GM21528 (cell line): Measurements from ENCODE around the gene P2RY6.

ENCODE experiments used
- ATAC-seq: cut with Tn5 transposase; IDR thresholded peaks from one replicate; pipeline ENCODE4 v1.9.1; 2021; ENCODE audit warnings: mild to moderate bottlenecking, moderate library complexity; ENCODE audit not compliant: unreplicated experiment, low FRiP score

The P2RY6 gene

DNA sequence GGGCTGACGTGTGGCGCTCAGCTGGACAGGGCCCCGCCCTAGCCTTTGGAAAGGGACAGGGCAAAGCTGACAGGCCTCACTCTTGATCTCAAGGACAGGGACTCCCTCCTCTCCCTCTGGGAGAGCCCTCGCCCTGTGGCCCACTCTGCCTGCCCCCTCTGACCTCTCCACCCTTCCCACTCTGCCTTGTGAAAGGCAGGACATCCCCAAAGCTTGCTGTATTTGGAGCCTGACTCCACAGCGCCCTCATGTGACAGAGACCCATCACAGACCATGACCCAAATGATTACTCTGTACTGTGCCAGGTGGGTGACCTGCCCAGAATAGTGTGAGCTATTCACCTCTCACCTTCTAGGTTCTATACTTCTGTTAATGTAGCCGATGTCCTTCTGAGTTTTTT, 35.3 kb upstream of the P2RY6 start:
- ATAC-seq, result no peak

GRCh38 chr11:73237471-73238290, 34.5 kb upstream of the P2RY6 start:
- no peak for ATAC-seq

DNA sequence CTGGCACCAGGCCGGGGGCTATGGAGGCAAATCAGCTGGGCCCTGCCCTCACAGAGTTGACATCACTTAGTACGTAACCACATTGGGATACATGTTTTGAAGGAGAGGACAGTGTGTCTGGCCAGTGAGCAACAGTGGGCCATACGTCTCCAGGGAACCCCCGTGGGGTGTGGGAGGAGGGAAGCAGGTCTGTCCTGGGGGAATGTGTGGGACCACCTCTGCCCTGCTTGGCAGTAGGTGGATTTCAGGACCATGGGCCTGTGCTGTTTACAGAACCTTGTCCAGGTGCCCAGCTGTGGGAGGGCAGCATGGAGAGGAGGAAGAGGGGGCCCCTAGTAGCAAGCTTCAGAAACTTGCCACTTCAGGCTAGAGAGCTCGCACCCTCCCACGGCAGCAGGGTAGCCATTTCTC, 33.0 kb upstream of the P2RY6 start:
- no peak for ATAC-seq

GRCh38 chr11:73239571-73240189, 32.5 kb upstream of the P2RY6 start:
- ATAC-seq, result no peak

DNA sequence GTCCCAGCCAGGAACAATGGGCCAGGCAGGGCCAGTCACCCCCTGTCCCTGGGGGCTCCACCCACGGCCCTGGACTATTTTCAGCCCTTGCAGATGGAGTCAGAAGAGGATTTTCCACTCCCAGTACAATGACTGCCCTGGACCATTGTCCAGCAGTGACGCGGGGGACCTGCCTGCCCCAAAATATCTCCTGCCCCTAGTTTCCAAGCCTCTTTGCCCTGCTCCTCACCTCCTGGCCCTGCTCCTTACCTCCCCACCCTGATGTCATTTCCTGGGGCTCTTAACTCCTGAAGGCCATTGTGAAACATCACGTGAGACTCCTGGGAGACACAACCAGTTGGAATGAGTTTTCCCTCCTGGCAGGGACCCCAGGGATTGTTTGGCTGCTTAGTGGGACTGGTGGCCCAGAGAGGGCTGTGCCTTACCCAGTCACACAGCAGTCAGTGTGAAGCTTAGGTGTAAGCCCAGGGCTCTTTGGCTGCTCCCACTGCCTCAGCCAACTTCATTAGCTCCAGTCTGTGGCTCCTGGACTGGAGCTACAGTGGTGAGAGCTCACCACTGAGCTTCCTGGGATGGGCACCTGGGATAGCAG, 31.9 kb upstream of the P2RY6 start:
- no peak for ATAC-seq

GRCh38 chr11:73241300-73241699, 30.8 kb upstream of the P2RY6 start:
- no peak for ATAC-seq

GRCh38 chr11:73242251-73243092, 29.7 kb upstream of the P2RY6 start:
- ATAC-seq, result no peak

DNA sequence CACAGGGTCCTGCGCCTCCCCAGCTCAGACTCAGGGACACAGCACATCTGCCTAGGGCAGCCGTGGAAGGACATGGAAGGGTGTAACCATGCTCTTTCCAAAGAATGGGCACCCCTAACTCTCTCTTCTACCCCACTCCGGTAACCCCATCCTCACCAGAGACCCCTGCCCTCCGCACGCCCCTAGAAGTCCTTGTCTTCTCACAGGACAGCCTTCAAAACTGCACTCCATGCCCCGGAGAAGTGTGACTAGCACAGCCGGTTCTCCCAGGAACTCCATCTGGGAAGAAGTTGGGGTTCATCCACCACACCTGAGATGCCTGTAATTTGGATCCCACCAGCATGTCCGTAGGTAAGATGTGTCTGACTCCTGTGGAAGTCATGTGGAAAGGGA, 29.0 kb upstream of the P2RY6 start:
- ATAC-seq, result no peak

- ATAC-seq, result no peak
Observed at GRCh38 chr11:73244589-73245240, 27.4 kb upstream of the P2RY6 start.

GRCh38 chr11:73245461-73245860, 26.7 kb upstream of the P2RY6 start:
- ATAC-seq, result no peak

- no peak for ATAC-seq
Observed at GRCh38 chr11:73246303-73246702, 25.8 kb upstream of the P2RY6 start.

DNA sequence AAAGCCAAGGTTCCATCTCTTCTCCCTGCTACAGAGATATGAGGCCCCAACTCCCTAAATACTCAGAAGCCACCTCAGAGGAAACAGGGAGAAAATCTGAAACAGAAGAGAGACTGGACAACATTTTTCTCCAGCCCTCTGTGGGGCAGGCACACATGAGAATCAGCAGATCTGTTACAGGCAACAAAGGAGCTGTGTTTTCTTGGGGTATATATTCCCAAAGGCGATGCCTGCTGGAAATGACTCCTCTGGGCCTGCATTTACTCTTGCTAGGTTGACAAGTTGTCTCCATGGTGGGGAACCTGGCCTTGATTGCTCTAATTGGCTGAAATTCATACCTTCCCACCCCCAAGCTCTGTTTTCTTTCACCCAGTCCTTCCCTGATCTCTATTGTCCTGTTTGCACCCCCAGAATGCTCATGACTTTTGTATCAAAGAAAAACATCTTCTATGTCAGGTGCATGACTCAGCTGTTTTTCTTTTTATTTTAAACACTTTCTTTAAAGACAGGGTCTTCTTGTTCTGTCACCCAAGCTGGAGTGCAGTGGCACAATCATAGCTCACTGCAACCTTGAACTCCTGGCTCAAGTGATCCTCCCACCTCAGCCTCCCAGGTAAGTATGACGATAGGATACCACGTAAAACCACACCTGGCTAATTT, 23.5 kb upstream of the P2RY6 start:
- ATAC-seq, result no peak

GRCh38 chr11:73249304-73249703, 22.8 kb upstream of the P2RY6 start:
- ATAC-seq, result no peak

- no peak for ATAC-seq
Observed at GRCh38 chr11:73249853-73250783, 22.0 kb upstream of the P2RY6 start.

DNA sequence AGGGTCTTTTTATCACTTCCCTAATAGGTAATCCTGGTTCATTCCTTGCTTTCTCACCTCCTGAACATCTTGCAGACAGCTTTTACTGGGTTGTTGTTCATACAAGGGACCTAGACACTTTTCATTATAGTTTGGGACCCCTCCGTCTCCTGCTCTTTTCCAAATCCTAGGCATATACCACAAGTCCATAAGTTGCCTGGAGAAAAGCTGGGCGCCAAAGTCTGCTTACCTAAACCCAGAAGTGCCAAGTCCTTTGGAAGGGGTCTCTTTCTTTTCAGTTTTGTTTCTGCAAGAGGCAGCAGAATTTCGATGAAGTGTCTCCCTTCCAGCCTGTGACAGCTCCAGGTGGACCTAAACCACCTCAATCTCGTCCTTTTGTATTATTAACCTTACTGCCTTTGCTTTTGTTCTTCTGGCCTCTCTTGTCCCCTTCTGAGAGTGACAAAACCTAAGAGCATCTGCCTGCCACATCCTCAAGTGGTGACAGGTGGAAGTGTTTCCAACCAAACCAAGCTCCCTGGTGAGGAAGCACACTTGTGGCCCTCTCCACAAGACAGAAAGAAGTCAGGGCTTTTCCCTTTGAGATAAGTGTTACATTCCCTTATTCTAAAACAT, 19.5 kb upstream of the P2RY6 start:
- no peak for ATAC-seq

- no peak for ATAC-seq
Observed at GRCh38 chr11:73257342-73258103, 14.6 kb upstream of the P2RY6 start.

DNA sequence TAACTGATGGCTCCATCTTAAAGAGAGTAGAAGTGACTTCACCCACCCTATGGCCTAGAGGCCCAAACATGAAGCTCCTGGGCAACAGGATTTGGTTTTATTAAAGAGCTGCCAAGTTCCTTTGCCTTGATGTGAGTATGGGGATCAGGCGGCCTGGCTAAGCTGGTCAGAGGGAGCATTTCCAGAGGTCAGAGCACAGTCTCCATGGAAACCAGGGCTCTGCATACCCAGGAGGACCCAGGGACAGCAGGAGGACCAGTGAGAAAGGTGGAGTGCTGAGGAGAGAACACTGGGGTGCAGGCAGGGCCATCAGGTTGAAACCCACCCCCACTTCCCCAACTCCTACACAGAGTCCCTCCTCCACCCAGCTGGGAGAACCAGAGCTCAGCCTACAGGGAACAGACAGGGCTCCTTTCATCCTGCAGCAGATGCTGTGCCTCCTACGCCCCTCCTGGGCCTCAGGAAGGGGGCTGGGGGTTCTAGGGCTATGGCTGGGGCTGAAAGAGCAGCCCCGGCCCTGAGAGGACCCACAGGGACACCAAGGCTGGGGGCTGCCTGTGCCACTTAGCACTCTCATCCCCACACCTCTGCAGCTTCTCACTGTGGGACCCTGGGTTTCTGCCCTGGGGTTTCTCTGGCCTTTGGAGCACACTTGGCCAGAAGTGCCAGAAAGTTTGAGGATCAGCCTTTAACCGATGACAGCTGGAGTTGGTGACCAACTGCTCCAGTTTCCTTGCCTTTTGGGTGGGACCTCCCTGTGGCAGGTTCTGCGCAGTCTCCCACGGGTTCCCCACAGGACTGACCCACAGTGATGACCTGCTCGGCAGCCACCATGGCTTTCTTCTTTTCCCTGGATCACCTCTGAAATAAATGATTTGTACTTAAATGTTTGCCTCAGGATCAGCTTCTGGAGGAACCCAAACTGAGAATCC, 13.8 kb upstream of the P2RY6 start:
- ATAC-seq, result no peak
